Measurements from ENCODE around the gene CLCN2.

Gene CLCN2

GRCh38 chr3:184325715-184326369 lies 35.6 kb downstream of the CLCN2 start:
- ATAC-seq = peak; percentile 82
- DNase-seq = no peak

GRCh38 chr3:184325269-184325668 lies 36.1 kb downstream of the CLCN2 start:
- no peak for ATAC-seq
- no peak for DNase-seq

- no peak for ATAC-seq
- no peak for DNase-seq
Measured at GRCh38 chr3:184323696-184324095, 37.7 kb downstream of the CLCN2 start.

GRCh38 chr3:184322731-184323487 lies 38.5 kb downstream of the CLCN2 start:
- DNase-seq = no peak
- ATAC-seq = no peak

GRCh38 chr3:184321666-184322065 lies 39.7 kb downstream of the CLCN2 start:
- no peak for DNase-seq
- no peak for ATAC-seq

- DNase-seq (peak; percentile 62), ATAC-seq (peak; percentile 78)
Measured at GRCh38 chr3:184320104-184320445, 41.3 kb downstream of the CLCN2 start.

- no peak for ATAC-seq
- no peak for DNase-seq
Measured at GRCh38 chr3:184317201-184317600, 44.2 kb downstream of the CLCN2 start.

GRCh38 chr3:184316792-184317191 lies 44.6 kb downstream of the CLCN2 start:
- no peak for ATAC-seq
- no peak for DNase-seq

GRCh38 chr3:184315871-184316661 lies 45.3 kb downstream of the CLCN2 start:
- DNase-seq = no peak
- no peak for ATAC-seq

GRCh38 chr3:184315543-184315867 lies 45.9 kb downstream of the CLCN2 start:
- DNase-seq (no peak), ATAC-seq (no peak)

GRCh38 chr3:184314700-184315542 lies 46.5 kb downstream of the CLCN2 start:
- DNase-seq (peak; percentile 62), ATAC-seq (peak; percentile 43)

GRCh38 chr3:184314363-184314699 lies 47.1 kb downstream of the CLCN2 start, which contains the start of gene EIF4G1:
EIF4G1 (plus strand) TSS chr3:184314606; CDS start chr3:184315797, 1,191 bp downstream.
- peak; percentile 95 for DNase-seq
- ATAC-seq = peak; percentile 89

- DNase-seq = no peak
- no peak for ATAC-seq
Measured at GRCh38 chr3:184311633-184312032, 49.8 kb downstream of the CLCN2 start.

- ATAC-seq = no peak
- DNase-seq = no peak
Measured at GRCh38 chr3:184308744-184309143, 52.7 kb downstream of the CLCN2 start.

GRCh38 chr3:184307915-184308314 lies 53.5 kb downstream of the CLCN2 start:
- no peak for DNase-seq

GRCh38 chr3:184306341-184306972 lies 54.9 kb downstream of the CLCN2 start:
- DNase-seq (no peak), ATAC-seq (no peak)

More at GRCh38 chr3:184307915-184308314, 53.5 kb downstream of the CLCN2 start:
- ATAC-seq = no peak

GRCh38 chr3:184305577-184305976 lies 55.8 kb downstream of the CLCN2 start:
- DNase-seq (no peak), ATAC-seq (peak; percentile 36)

GRCh38 chr3:184300378-184300720 lies 61.1 kb downstream of the CLCN2 start:
- ATAC-seq = no peak
- no peak for DNase-seq

- peak; percentile 1 for ATAC-seq
- no peak for DNase-seq
Measured at GRCh38 chr3:184299488-184300377, 61.7 kb downstream of the CLCN2 start.

- DNase-seq (peak; percentile 99), ATAC-seq (peak; percentile 96)
Measured at GRCh38 chr3:184298759-184299487, 62.5 kb downstream of the CLCN2 start, which contains the start of gene PSMD2. PSMD2 (plus strand) TSS chr3:184299241; CDS start chr3:184299267, 26 bp downstream.
